ENCODE results near the gene PROX2. TPM values are rescaled to one million over a fixed set of nuclear protein-coding genes. Genes with fewer than 3 reads are reported as not detected.

The PROX2 gene
- total and polyA plus RNA-seq, 9 of the 15 experiments (the other 6 are each of a cell fraction or from before 2014, with no cell fraction given): not detected

DNA sequence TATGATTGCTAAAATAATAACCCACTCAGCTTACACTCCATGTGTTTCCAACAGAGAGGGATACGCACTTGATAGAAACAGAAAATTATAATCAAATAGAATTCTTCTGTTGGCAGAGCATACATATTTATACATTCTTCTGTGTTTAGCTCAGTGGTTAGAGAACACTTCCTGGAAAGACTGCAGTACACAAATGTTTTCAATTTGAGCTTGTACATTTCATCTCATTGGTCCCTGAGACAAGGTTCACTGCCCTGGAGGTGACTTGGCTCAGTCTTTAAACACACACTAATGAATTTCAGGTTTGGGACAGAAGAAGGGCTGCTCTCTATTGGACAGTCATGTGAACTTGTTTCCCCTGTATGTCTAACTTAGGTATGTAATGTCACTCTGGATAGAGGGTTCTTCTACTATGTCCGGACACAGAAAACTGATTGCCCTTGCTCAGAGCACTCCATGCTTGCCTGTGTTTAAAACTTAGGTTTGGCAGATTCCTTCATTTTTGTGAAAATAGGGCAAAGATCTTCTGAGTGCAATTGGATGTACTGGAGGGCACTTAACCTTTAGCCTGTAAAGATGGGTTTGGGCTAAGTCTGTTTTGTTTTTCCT lies 22.9 kb downstream of the PROX2 start:
- TF ChIP-seq ARID1B (IDR thresholded peaks at IDR 0.05) (no peak), ZNF239 (CRISPR knock-in tag; IDR thresholded peaks at IDR 0.05) (no peak)
- TF ChIP-seq, protein P1, sequence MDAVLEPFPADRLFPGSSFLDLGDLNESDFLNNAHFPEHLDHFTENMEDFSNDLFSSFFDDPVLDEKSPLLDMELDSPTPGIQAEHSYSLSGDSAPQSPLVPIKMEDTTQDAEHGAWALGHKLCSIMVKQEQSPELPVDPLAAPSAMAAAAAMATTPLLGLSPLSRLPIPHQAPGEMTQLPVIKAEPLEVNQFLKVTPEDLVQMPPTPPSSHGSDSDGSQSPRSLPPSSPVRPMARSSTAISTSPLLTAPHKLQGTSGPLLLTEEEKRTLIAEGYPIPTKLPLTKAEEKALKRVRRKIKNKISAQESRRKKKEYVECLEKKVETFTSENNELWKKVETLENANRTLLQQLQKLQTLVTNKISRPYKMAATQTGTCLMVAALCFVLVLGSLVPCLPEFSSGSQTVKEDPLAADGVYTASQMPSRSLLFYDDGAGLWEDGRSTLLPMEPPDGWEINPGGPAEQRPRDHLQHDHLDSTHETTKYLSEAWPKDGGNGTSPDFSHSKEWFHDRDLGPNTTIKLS (IDR thresholded peaks at IDR 0.05; ENCODE audit: borderline replicate concordance, low read depth): no peak
- Histone ChIP-seq H3K79me2 (ENCODE audit: control insufficient read depth, insufficient read depth, low read length) (no peaks in the 10 kb centered on the region), H3K9me3 (replicated peaks; ENCODE audit: control insufficient read depth, insufficient read depth, low read depth, low read length) (no peaks in the 10 kb centered on the region), H3K4me1 (replicated peaks in 1 of 2; ENCODE audit: control insufficient read depth in 2 of 2, insufficient read depth in 2 of 2, low read length in 2 of 2) (peaks cover 6 to 13% of the 10 kb centered on the region in 2 experiments; a peak in 4 of 5 replicates), H4K20me1 (replicated peaks; ENCODE audit: control insufficient read depth, insufficient read depth, low read length) (no peaks in the 10 kb centered on the region; the same call in 1 of the 2 replicates), H3K27ac (ENCODE audit: extremely low read depth, low read depth, low read length) (no peak overlapping the region), H3K4me2 (ENCODE audit: insufficient read depth, low read length) (no peak overlapping the region), H3K9ac (ENCODE audit: insufficient read depth in 1 of 2, low read depth in 2 of 2, low read length in 2 of 2) (no peak overlapping the region), H2AFZ (ENCODE audit: low read depth, low read length) (no peak overlapping the region), H3K27me3 (ENCODE audit: control insufficient read depth in 2 of 2, insufficient read depth in 2 of 2, low read length in 2 of 2) (no peaks in the 10 kb centered on the region), H3K9me1 (ENCODE audit: control insufficient read depth, insufficient read depth, low read length) (no peaks in the 10 kb centered on the region), H3K4me3 (no peak overlapping the region), H3K36me3 (ENCODE audit: control insufficient read depth, insufficient read depth, low read length) (no peaks in the 10 kb centered on the region)
- BruUV-seq (replicated peaks): no TSS peak
- intact Hi-C loops (cut with micrococcal nuclease) (no loop called here), in situ Hi-C loops (cut with MboI) (no loop called here)
- DNase-seq (ENCODE audit: extremely low read depth in 1 of 4, low spot score in 3 of 4): no peak
- WGBS (ENCODE audit: insufficient coverage, low coverage, missing lambda C conversion rate): 54% methylated on average over 2 of the region's 2 CpGs
- ChIA-PET POLR2A (interaction anchor here (0.5 to 1.3 kb wide), 5 partner anchors 10 to 64 kb away, joined by 3 to 4 read pairs (median 3); no protein-coding TSS in a partner anchor), CTCF (ENCODE audit: low intra/inter-chr PET ratio) (no interaction called here)
- peak; percentile 32 for FAIRE-seq
- peak; percentile 47 for ATAC-seq

DNA sequence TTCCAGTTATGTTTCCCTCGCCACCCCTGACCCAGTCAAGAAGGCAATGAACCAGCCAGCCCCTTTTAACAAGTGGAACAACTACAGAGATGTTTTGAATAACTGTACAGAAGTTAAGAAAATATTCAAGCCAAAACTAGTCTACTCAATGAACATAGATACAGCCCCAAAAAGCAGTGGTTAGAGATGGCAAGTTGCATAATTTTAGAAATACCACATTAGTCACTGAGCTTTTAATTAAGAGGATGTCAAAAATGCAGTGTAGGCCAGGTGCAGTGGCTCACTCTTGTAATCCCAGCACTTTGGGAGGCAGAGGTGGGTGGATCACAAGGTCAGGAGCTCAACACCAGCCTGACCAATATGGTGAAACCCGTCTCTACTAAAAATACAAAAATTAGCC lies 27.2 kb downstream of the PROX2 start:
- H3K27me3 ChIP-seq (ENCODE audit: control insufficient read depth in 2 of 2, insufficient read depth in 2 of 2, low read length in 2 of 2): no peaks in the 10 kb centered on the region
- H3K79me2 ChIP-seq (ENCODE audit: control insufficient read depth, insufficient read depth, low read length): no peaks in the 10 kb centered on the region
- 45% methylated on average over 1 of the region's 2 CpGs for WGBS (ENCODE audit: insufficient coverage, low coverage, missing lambda C conversion rate)
- H3K4me3 ChIP-seq: no peak overlapping the region
- no TSS peak for BruUV-seq (replicated peaks)
- CTCF ChIA-PET (ENCODE audit: low intra/inter-chr PET ratio): no interaction called here
- H3K9me1 ChIP-seq (ENCODE audit: control insufficient read depth, insufficient read depth, low read length): no peaks in the 10 kb centered on the region
- H4K20me1 ChIP-seq (replicated peaks; ENCODE audit: control insufficient read depth, insufficient read depth, low read length): no peaks in the 10 kb centered on the region
- in situ Hi-C loops (cut with MboI): no loop called here
- POLR2A ChIA-PET: interaction anchor here (0.7 kb wide), 1 partner anchor 12 kb away, joined by 3 read pairs; no protein-coding TSS in a partner anchor
- FAIRE-seq (no peak), DNase-seq (ENCODE audit: extremely low read depth in 1 of 4, low spot score in 3 of 4) (no peak), ATAC-seq (no peak)
- H3K4me2 ChIP-seq (ENCODE audit: insufficient read depth, low read length): no peak overlapping the region
- no peaks in the 10 kb centered on the region for H3K9me3 ChIP-seq (replicated peaks; ENCODE audit: control insufficient read depth, insufficient read depth, low read depth, low read length)
- H3K27ac ChIP-seq (ENCODE audit: extremely low read depth, low read depth, low read length): no peak overlapping the region
- peaks cover under 1 to 7% of the 10 kb centered on the region in 2 experiments; a peak in 2 of 5 replicates for H3K4me1 ChIP-seq (replicated peaks in 1 of 2; ENCODE audit: control insufficient read depth in 2 of 2, insufficient read depth in 2 of 2, low read length in 2 of 2)
- no peaks in the 10 kb centered on the region for H3K36me3 ChIP-seq (ENCODE audit: control insufficient read depth, insufficient read depth, low read length)
- no peak overlapping the region for H2AFZ ChIP-seq (ENCODE audit: low read depth, low read length)
- H3K9ac ChIP-seq (ENCODE audit: insufficient read depth in 1 of 2, low read depth in 2 of 2, low read length in 2 of 2): no peak overlapping the region
- TF ChIP-seq BRD4 (IDR thresholded peaks at IDR 0.05): no peak
- TF ChIP-seq ASH1L (IDR thresholded peaks at IDR 0.05; ENCODE audit: borderline replicate concordance, low read depth, partially characterized antibody): no peak
- no peak for TF ChIP-seq NFYB (IDR thresholded peaks at IDR 0.05; ENCODE audit: extremely low read depth, insufficient read length)
- no peak for TF ChIP-seq TEAD4 (IDR thresholded peaks at IDR 0.05; ENCODE audit: low read length)
- no peak for TF ChIP-seq TEAD4 (CRISPR knock-in tag; IDR thresholded peaks at IDR 0.05; ENCODE audit: borderline replicate concordance)
- TF ChIP-seq CBX3 (IDR thresholded peaks at IDR 0.05; ENCODE audit: borderline replicate concordance in 1 of 2, low read length in 2 of 2): no peak
- intact Hi-C loops (cut with micrococcal nuclease): no loop called here
